HG03060 (cell line): ENCODE data around the gene TDP1.

Experiments
- ATAC-seq: cut with Tn5 transposase; IDR thresholded peaks from one replicate; pipeline ENCODE4 v1.9.1; 2021; ENCODE audit warnings: low read depth, moderate number of reproducible peaks; ENCODE audit not compliant: unreplicated experiment

Gene TDP1

DNA sequence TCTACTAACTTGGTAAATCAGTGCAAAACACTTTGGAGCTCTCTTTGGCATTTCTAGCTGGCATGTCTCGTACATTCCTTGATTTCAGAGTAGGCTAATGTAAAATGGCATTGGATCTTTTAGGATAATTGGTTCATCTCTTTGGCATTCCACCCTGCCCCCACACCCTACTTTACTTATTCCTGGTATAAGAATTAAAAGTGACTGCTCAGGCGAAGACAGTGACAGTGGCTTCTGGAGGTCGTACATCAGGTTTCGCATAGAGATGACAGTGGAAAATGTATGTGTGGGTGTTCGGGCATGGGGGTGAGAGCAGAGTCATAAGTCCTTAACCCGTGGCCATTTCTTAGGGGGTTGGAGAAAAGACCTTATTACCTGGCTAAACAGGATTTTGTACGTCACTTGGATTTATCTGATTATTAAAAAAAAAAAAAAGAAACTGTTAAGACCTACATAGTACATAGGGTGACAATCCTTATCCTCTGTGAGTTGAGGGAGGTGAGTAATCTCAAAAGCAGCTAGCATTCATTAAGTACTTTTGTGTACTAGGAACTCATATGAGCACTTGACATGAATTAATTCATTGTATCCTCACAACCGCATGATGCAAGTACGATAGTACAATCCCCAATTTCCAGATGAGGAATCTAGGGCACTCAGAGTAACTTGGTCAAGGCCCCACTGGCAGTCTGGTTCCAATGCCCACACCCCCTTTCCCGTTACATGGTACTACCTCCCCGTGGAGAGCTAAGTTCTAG lies 83.7 kb downstream of the TDP1 start:
- no peak for ATAC-seq

- ATAC-seq = no peak
Observed at GRCh38 chr14:90040411-90040810, 84.7 kb downstream of the TDP1 start.

GRCh38 chr14:90042496-90043252 lies 86.9 kb downstream of the TDP1 start:
- no peak for ATAC-seq

DNA sequence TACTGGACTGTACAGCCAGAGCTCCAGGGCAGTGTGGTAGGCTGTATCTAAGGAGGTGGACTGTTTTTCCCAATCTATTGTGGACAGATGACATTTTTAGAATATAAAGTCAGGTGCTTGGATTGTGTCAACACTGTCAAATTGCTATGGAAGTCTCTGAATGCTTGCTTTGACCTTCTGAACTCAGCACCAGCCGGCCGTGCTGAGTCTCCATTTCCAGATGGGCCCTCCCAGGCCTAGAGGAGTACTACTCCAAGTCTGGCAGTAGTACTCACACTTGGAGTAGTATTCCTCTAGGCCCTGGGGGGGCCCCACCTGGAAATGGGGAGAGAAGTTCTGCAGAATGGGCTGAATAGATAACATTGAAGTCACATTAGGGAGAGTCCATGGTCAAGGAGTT lies 89.9 kb downstream of the TDP1 start:
- ATAC-seq = no peak

GRCh38 chr14:90049390-90049789 lies 93.7 kb downstream of the TDP1 start:
- ATAC-seq = no peak

- ATAC-seq = no peak
Observed at GRCh38 chr14:90050271-90050670, 94.5 kb downstream of the TDP1 start.

DNA sequence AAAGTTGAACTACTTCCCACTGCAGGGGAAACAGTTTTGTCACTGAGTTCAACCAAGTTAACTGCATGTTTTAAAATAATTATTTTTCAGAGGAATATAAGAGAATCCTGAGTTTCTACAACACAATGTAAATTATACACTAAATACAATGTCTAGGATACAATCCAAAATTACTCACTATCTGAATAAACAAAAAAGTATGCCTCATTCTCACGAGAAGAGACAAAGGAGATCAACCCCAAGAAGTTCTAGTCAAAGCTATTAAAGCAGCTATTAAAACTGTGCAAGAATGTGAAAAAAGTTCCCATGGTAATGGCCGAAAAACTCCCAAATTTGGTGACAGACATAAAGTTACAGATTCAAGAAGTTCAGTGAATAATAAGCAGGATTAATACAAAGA lies 97.3 kb downstream of the TDP1 start:
- no peak for ATAC-seq

DNA sequence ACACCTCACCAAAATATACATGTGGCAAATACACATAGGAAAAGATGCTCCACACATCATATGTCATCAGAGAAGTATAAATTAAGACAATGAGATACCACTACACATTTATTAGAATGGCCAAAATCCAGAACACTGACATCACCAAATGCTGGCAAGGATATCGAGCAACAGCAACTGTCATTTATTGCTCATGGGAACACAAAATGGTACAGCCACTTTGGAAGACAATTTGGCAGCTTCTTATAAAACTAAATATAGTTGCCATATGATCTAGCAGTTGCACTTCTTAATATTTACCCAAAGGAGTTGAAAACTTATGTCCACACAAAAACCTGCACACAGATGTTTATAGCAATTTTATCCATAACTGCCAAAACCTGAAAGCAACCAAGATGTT lies 99.1 kb downstream of the TDP1 start:
- ATAC-seq = no peak

DNA sequence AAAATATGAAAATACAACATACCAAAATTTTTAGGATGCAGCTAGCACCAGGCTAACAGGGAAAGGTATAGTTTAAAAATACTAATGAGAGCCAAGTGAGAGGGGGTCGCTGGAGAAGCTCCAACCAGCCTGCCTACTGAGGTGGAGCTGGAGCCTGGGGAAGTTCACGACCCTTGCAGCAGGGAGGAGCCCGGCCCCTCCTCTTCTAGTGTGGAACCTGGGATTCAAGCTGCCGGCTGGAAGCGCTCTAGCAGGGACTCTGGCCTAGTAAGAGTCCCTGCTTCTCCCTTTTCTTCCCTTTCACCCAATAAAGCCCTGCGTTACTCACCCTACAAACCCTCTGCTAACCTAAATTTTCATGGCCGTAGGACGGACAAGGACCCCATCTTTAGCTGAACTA lies 101.1 kb downstream of the TDP1 start:
- ATAC-seq = no peak

GRCh38 chr14:90058876-90059458 lies 103.2 kb downstream of the TDP1 start:
- ATAC-seq = no peak

DNA sequence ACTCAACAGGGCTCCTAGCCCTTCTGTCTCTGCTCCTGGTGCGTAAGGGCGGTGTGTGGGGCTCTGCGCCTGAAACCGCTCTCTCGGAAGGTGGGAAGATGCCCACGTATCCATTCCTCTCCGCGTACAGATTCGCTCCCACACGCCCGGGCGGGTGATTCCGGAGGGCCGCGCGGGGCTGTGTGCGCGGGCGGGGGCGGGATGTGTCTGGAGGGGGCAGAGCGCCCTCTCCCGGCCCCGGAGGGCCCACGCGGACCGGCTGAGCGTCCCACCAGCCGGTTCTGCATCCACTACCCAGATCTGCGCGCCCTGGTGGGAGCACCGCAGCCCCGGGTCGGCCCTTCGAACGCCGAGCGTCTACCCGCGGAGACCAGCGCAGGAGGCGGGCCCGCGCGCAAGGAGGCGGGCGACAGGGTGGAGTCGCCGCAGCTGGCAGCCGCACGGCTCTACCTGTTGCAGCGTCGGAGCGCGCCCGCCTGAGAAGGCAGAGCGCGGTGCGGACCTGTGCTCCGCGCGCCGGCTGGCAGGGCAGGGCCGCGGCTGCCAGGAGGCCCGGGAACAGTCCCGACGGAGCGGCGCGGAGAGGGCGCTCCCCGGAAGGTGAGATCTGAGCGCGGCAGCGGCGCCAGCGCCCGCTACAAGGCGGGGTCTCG lies 104.7 kb downstream of the TDP1 start:
- ATAC-seq = no peak

- no peak for ATAC-seq
Observed at GRCh38 chr14:90060965-90061684, 105.4 kb downstream of the TDP1 start.

- no peak for ATAC-seq
Observed at GRCh38 chr14:90061685-90062126, 106.0 kb downstream of the TDP1 start, which contains the start of gene KCNK13. TSS of gene KCNK13 (plus strand) at chr14:90061994. CDS start at chr14:90062206, 212 bp downstream.

DNA sequence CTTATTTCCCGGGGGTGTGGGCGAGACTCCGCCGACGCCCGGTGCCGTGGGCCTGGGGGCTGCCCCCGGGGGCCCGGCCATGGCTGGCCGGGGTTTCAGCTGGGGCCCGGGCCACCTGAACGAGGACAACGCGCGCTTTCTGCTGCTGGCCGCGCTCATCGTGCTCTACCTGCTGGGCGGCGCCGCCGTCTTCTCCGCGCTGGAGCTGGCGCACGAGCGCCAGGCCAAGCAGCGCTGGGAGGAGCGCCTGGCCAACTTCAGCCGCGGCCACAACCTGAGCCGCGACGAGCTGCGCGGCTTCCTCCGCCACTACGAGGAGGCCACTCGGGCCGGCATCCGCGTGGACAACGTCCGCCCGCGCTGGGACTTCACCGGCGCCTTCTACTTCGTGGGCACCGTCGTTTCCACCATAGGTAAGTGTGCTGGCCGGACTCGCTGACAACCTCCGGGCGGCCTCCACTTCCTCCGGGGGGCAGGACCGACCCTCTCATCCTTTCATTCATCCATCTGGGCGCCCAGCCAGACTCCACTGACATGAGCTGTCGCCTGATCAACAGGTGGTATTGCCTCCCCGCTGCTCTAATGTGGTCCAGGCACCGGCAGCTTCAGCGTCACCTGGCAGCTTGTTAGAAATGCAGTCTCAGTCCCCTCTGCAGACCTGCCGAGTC lies 106.5 kb downstream of the TDP1 start:
- no peak for ATAC-seq

DNA sequence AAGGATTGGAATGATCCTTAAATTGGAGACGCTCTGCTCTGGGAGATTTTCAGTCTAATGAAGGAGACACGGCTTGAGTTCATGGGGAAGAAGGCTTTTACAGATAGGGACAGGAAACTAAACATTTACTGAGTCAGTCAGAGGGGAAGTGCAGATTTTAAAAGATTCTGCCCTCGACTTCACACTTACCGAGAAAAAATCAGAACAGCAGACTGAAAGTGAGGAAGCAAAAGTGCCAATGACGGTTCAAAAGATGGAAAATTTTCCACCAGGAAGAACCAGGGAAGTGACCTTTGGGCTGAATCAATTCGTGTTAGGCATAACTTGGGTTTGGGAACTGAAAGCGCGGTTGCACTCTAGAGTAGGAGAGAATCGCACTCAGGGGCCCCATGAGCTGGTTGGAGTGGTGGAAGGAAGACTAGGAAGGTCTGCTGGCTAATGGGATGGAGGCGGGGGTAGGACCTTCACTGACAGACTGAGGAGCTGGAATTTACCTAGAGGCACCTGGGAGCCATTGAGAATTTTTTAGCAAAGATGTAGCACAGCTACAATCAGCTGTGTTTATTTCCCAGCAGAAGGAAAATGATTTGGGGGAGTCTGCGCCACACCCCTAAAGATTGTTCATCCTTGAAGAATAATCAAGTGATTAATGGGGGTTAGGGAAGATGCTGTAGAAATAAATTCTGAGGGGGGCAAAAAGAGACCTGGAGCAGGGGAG lies 107.3 kb downstream of the TDP1 start:
- no peak for ATAC-seq

DNA sequence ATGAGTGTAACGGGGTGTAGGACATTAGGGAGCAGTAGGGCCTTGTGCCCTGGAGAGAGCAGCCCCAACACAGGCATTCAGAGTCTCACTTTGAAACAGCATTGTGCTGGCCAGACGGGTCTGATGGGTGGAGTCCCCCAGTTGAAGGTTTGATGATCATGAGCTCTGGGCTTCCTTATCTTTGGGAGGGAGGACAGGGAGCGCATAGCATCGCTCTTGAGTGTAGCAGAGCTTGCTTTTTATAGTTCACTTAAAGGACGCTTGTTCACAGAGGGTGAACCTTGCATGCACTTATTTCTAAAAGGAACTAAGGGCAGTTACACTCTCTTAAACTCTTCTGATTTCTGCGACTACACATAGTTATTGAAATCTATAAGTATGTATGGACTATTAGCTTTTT lies 116.6 kb downstream of the TDP1 start:
- no peak for ATAC-seq

GRCh38 chr14:90079576-90079975 lies 123.8 kb downstream of the TDP1 start:
- ATAC-seq = no peak

DNA sequence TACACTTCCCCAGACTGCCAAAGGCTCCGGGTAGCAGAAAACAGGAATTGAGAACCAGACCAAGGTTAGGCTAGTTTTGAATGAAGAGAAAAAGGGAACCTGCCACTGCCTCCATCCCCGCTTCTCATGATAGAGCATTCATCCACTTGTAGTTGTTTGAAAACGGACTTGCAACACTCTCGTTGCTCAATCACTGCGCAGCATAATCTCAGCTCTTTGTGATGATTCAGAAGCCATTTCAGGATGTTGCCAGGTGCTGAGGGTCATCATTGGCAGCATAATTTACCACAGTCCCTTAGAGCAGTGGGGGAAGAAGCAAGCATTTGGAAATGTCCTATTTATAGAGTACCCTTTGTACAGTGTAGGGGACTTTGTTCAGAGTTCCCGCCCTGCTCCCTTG lies 131.7 kb downstream of the TDP1 start:
- no peak for ATAC-seq

- ATAC-seq = no peak
Observed at GRCh38 chr14:90088176-90088575, 132.4 kb downstream of the TDP1 start.
